Fibroblast of the conjunctiva (primary cell): Measurements from ENCODE around the gene SLC8A1.
A peak's percentile ranks its signal among the peaks of the same experiment; 100 is the strongest.

Experiments
- DNase-seq: peaks from one replicate; pipeline ENCODE4 v3.0.0-alpha.2; 2010; ENCODE audit warnings: low read depth

The SLC8A1 gene

GRCh38 chr2:40353231-40353630 is 98.7 kb downstream of the SLC8A1 start:
- peak; percentile 26 for DNase-seq

- DNase-seq: no peak
Measured at GRCh38 chr2:40352703-40353099, 99.2 kb downstream of the SLC8A1 start.

- peak; percentile 26 for DNase-seq
Measured at GRCh38 chr2:40352041-40352702, 99.7 kb downstream of the SLC8A1 start.

GRCh38 chr2:40348665-40349064 is 103.2 kb downstream of the SLC8A1 start:
- no peak for DNase-seq

GRCh38 chr2:40348038-40348437 is 103.9 kb downstream of the SLC8A1 start:
- no peak for DNase-seq

GRCh38 chr2:40346535-40347354 is 105.1 kb downstream of the SLC8A1 start:
- no peak for DNase-seq

- DNase-seq: no peak
Measured at GRCh38 chr2:40344364-40344763, 107.5 kb downstream of the SLC8A1 start.

- no peak for DNase-seq
Measured at GRCh38 chr2:40343902-40344301, 108.0 kb downstream of the SLC8A1 start.

GRCh38 chr2:40341198-40341597 is 110.7 kb downstream of the SLC8A1 start:
- DNase-seq: no peak

GRCh38 chr2:40339026-40339425 is 112.9 kb downstream of the SLC8A1 start:
- DNase-seq: no peak

- DNase-seq: peak; percentile 56
Measured at GRCh38 chr2:40332191-40332826, 119.6 kb downstream of the SLC8A1 start.

- DNase-seq: no peak
Measured at GRCh38 chr2:40330096-40330495, 121.8 kb downstream of the SLC8A1 start.

- DNase-seq: no peak
Measured at GRCh38 chr2:40329739-40330030, 122.2 kb downstream of the SLC8A1 start.

- DNase-seq: no peak
Measured at GRCh38 chr2:40325116-40325515, 126.8 kb downstream of the SLC8A1 start.

GRCh38 chr2:40324656-40325055 is 127.2 kb downstream of the SLC8A1 start:
- no peak for DNase-seq

- no peak for DNase-seq
Measured at GRCh38 chr2:40321822-40322221, 130.1 kb downstream of the SLC8A1 start.

GRCh38 chr2:40321016-40321623 is 130.8 kb downstream of the SLC8A1 start:
- DNase-seq: no peak

- DNase-seq: no peak
Measured at GRCh38 chr2:40318921-40319320, 133.0 kb downstream of the SLC8A1 start.

GRCh38 chr2:40317761-40318160 is 134.1 kb downstream of the SLC8A1 start:
- DNase-seq: no peak

GRCh38 chr2:40317046-40317445 is 134.8 kb downstream of the SLC8A1 start:
- DNase-seq: no peak

- DNase-seq: no peak
Measured at GRCh38 chr2:40316620-40317019, 135.3 kb downstream of the SLC8A1 start.

GRCh38 chr2:40315683-40316082 is 136.2 kb downstream of the SLC8A1 start:
- DNase-seq: peak; percentile 10

- no peak for DNase-seq
Measured at GRCh38 chr2:40311026-40311425, 140.9 kb downstream of the SLC8A1 start.
